ENCODE results near the gene SPIRE1. TPM values are rescaled to one million over a fixed set of nuclear protein-coding genes. Genes with fewer than 3 reads are reported as not detected.

The SPIRE1 gene
- total RNA-seq, 4 donors from 2014 or later = 25.3 to 39.5 (median 30.6) TPM

DNA sequence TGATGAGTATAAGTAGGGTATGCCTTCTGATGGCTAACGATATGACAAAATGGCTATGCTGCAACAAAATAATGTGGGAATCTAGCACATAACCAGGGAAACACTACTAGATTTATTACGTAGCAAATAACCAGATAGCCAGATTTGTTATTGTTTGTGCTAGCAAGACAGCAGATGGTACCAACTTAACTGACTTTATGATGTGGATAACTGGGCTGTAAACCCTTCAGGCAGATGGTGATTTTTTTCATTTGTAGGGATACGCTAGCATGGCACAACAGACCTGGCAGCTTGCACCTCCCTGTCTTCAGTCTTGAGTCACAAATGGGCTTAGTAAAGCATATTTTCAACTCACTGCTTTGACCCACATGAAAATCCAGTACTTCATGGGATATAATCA lies 201.5 kb downstream of the SPIRE1 start:
- Histone ChIP-seq H3K9me3 (no peaks in the 10 kb centered on the region), H3K4me1 (no peaks in the 10 kb centered on the region), H3K27me3 (no peaks in the 10 kb centered on the region), H3K27ac (no peak overlapping the region), H3K36me3 (peaks cover 0 to 3% of the 10 kb centered on the region in 2 donors), H3K4me3 (replicated peaks in 1 of 3) (no peak overlapping the region)
- intact Hi-C loops (cut with DNase I) = no loop called here
- WGBS, 2 donors = 94 to 95% methylated on average over 3 of the region's 3 CpGs
- TF ChIP-seq CTCF (IDR thresholded peaks at IDR 0.05) (no peak), POLR2A (IDR thresholded peaks at IDR 0.05) (no peak)
- DNase-seq = no peak

DNA sequence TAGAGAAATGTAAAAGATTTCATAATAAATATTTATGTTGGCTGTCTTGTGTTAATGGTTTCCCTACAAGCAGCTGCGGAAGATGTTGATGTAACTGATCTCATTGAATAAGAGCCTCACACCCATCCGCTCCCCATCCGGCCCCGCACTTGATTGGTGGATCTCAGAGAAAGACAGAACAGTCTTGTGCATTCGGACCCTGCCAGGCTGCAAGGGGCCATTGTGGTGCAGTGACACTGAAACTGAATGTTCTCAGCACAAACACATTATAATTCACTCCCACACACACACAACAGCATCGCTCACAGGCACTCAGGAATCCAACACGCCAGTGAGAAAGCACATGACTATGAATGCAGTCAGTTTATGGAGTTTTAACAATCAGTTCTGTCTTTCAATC lies 202.4 kb downstream of the SPIRE1 start:
- DNase-seq = no peak
- no peaks in the 10 kb centered on the region for H3K4me1 ChIP-seq
- no peak overlapping the region for H3K27ac ChIP-seq
- intact Hi-C loops (cut with DNase I) = no loop called here
- no peaks in the 10 kb centered on the region for H3K27me3 ChIP-seq
- 90 to 93% methylated on average over 7 of the region's 7 CpGs for WGBS, 2 donors
- H3K36me3 ChIP-seq = peaks cover 0 to 3% of the 10 kb centered on the region in 2 donors
- no peak overlapping the region for H3K4me3 ChIP-seq (replicated peaks in 1 of 3)
- H3K9me3 ChIP-seq = no peaks in the 10 kb centered on the region
- TF ChIP-seq POLR2A (IDR thresholded peaks at IDR 0.05) (no peak), CTCF (IDR thresholded peaks at IDR 0.05) (no peak)

DNA sequence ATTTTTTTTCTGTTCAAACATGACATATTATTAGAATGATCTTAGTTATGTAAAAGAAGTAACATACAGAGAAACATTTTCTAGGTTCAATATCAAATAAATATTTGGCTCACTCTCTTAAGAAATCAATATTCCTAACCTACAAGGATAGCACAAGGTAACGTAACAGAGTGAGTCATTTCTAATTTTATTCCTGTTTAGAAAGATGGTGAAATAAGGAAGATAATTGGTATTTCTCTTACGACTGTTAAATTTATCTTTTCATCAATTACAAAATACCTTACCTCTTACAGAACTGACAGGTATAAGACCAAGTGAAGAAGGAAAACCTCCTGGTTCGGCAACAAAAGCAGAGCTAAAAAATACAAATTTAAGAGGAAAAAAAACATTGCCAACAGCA lies 205.1 kb downstream of the SPIRE1 start:
- 95 to 96% methylated on average over 3 of the region's 3 CpGs for WGBS, 2 donors
- no peaks in the 10 kb centered on the region for H3K9me3 ChIP-seq
- H3K36me3 ChIP-seq = peaks cover 0 to 9% of the 10 kb centered on the region in 2 donors
- no peak for DNase-seq
- H3K27me3 ChIP-seq = no peaks in the 10 kb centered on the region
- no peak overlapping the region for H3K4me3 ChIP-seq (replicated peaks in 1 of 3)
- TF ChIP-seq POLR2A (IDR thresholded peaks at IDR 0.05) = no peak
- no peak for TF ChIP-seq CTCF (IDR thresholded peaks at IDR 0.05)
- no peaks in the 10 kb centered on the region for H3K4me1 ChIP-seq
- no peak overlapping the region for H3K27ac ChIP-seq
- intact Hi-C loops (cut with DNase I) = no loop called here

GRCh38 chr18:12451428-12451827 lies 206.5 kb downstream of the SPIRE1 start:
- Histone ChIP-seq H3K27ac (no peak overlapping the region), H3K9me3 (no peaks in the 10 kb centered on the region), H3K4me3 (replicated peaks in 1 of 3) (no peak overlapping the region), H3K27me3 (no peaks in the 10 kb centered on the region), H3K36me3 (peaks cover 0 to 9% of the 10 kb centered on the region in 2 donors), H3K4me1 (no peaks in the 10 kb centered on the region)
- 69 to 76% methylated on average over 4 of the region's 4 CpGs for WGBS, 2 donors
- TF ChIP-seq POLR2A (IDR thresholded peaks at IDR 0.05) = no peak
- TF ChIP-seq CTCF (IDR thresholded peaks at IDR 0.05) = no peak
- intact Hi-C loops (cut with DNase I) = no loop called here
- no peak for DNase-seq

GRCh38 chr18:12449051-12449785 lies 208.7 kb downstream of the SPIRE1 start:
- Histone ChIP-seq H3K4me3 (replicated peaks in 1 of 3) (no peak overlapping the region), H3K9me3 (no peaks in the 10 kb centered on the region), H3K4me1 (no peaks in the 10 kb centered on the region), H3K36me3 (peaks cover 0 to 9% of the 10 kb centered on the region in 2 donors), H3K27me3 (no peaks in the 10 kb centered on the region), H3K27ac (no peak overlapping the region)
- no peak for TF ChIP-seq POLR2A (IDR thresholded peaks at IDR 0.05)
- no peak for TF ChIP-seq CTCF (IDR thresholded peaks at IDR 0.05)
- 90 to 93% methylated on average over 27 of the region's 27 CpGs for WGBS, 2 donors
- intact Hi-C loops (cut with DNase I) = no loop called here
- DNase-seq = no peak
